MM.1S (cell line): ENCODE measurements around the gene DISC1.

Source experiments
- CTCF ChIP-seq: fragments of 300-600 bp; sonication (generic); IDR thresholded peaks from 2 replicates; pipeline ENCODE4 v1.5.1; 2016; ENCODE audit warnings: antibody characterized with exemption, low read length, mixed read lengths
- EZH2 ChIP-seq: fragments of 300-600 bp; sonication (generic); optimal IDR thresholded peaks from 2 replicates; pipeline ENCODE3; 2017; ENCODE audit warnings: low read depth, mild to moderate bottlenecking, antibody characterized with exemption, low read length, mixed read lengths
- EZH2phosphoT487 ChIP-seq: fragments of 300-600 bp; sonication (generic); IDR thresholded peaks from 2 replicates; pipeline ENCODE4 v1.6.1; 2018; ENCODE audit warnings: antibody characterized with exemption, low read length

DNA sequence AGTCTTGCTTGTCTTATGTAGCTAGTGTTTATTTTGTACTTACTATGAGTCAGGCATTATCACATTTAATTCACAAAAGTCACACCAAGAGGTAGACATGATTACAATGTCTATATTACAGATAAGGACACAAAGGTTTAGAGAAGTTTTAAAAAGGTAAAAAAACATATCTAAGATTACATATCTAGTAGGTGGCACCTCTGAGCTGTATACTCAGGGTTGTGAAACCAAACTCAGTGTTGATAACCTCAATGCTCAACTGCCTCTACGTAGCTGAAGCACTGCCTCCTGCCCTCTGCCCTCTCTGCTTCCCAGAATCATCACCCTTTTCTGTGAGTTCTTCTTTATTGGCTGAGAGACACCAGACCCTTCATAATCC lies 431.3 kb downstream of the DISC1 start:
- TF ChIP-seq CTCF, result no peak
- no peak for TF ChIP-seq EZH2phosphoT487
- no peak for TF ChIP-seq EZH2
